SKM-1 treated with dmso at 0.1 percent for 144 hours (cell line): ENCODE measurements around the gene CDK5R2.

ENCODE experiments used
- DNase-seq: peaks from one replicate; lab custom pipeline; 2025; ENCODE audit not compliant: unreplicated experiment; lab: John Stamatoyannopoulos, UW

The CDK5R2 gene

GRCh38 chr2:218986148-218986761 lies 26.8 kb downstream of the CDK5R2 start:
- DNase-seq = no peak

GRCh38 chr2:218988164-218988563 lies 28.7 kb downstream of the CDK5R2 start:
- no peak for DNase-seq

- no peak for DNase-seq
These were observed 29.2 kb downstream of the CDK5R2 start for GRCh38 chr2:218988650-218989049.

GRCh38 chr2:218990052-218990451 lies 30.6 kb downstream of the CDK5R2 start:
- DNase-seq = no peak

- DNase-seq = no peak
These were observed 31.1 kb downstream of the CDK5R2 start for GRCh38 chr2:218990612-218991011.

- no peak for DNase-seq
These were observed 32.3 kb downstream of the CDK5R2 start for GRCh38 chr2:218991674-218992168.

- DNase-seq = no peak
These were observed 32.7 kb downstream of the CDK5R2 start for GRCh38 chr2:218992196-218992595.

GRCh38 chr2:218992703-218993344 lies 33.4 kb downstream of the CDK5R2 start:
- DNase-seq = no peak

- no peak for DNase-seq
These were observed 34.2 kb downstream of the CDK5R2 start, which contains the start of gene CRYBA2 for GRCh38 chr2:218993345-218994315. Gene CRYBA2 (minus strand): TSS chr2:218993422. CDS start chr2:218993176, 246 bp downstream.

- DNase-seq = no peak
These were observed 36.1 kb downstream of the CDK5R2 start for GRCh38 chr2:218995561-218995960.

- peak; percentile 13 for DNase-seq
These were observed 36.7 kb downstream of the CDK5R2 start for GRCh38 chr2:218995972-218996711.

GRCh38 chr2:218996937-218997336 lies 37.5 kb downstream of the CDK5R2 start:
- no peak for DNase-seq

- DNase-seq = no peak
These were observed 38.3 kb downstream of the CDK5R2 start for GRCh38 chr2:218997731-218998130.

- DNase-seq = no peak
These were observed 39.0 kb downstream of the CDK5R2 start for GRCh38 chr2:218998414-218999002.

- no peak for DNase-seq
These were observed 39.8 kb downstream of the CDK5R2 start for GRCh38 chr2:218999021-218999880.

GRCh38 chr2:218999881-219000568 lies 40.6 kb downstream of the CDK5R2 start:
- DNase-seq = no peak

- DNase-seq = no peak
These were observed 41.1 kb downstream of the CDK5R2 start for GRCh38 chr2:219000569-219000960.

- DNase-seq = no peak
These were observed 41.7 kb downstream of the CDK5R2 start for GRCh38 chr2:219001100-219001576.
